Transverse colon (tissue), 3 donors: ENCODE measurements around the gene SYNE2.

Experiments used
- CTCF ChIP-seq, 5 experiments: fragments of 200-600 bp in 3 of 5; fragments of 450-650 bp in 2 of 5; sonication (generic) in 3 of 5; IDR thresholded peaks; 1 replicate in 2 of 5; 2 replicates in 3 of 5; pipeline ENCODE4 v1.5.1; 2016 to 2017; ENCODE audit warnings: antibody characterized with exemption in 5 of 5, inconsistent platforms in 3 of 5, mild to moderate bottlenecking in 2 of 5, moderate library complexity in 1 of 5
- POLR2A ChIP-seq: fragments of 450-650 bp; IDR thresholded peaks from one replicate; pipeline ENCODE4 v1.6.1; 2016; ENCODE audit warnings: antibody characterized with exemption, mild to moderate bottlenecking, moderate library complexity

GRCh38 chr14:64147126-64147790, 294.5 kb downstream of the SYNE2 start:
- TF ChIP-seq POLR2A = no peak
- TF ChIP-seq CTCF (IDR thresholded peaks at IDR 0.05) = no peak
